DOHH2 (cell line): Measurements from ENCODE around the gene CARS2.

Source experiments
- CTCF ChIP-seq: fragments of 200-600 bp; sonication (generic); IDR thresholded peaks from one replicate; pipeline ENCODE4 v1.5.1; 2014; ENCODE audit warnings: antibody characterized with exemption, mild to moderate bottlenecking, low read depth, low read length; ENCODE audit not compliant: poor library complexity, severe bottlenecking
- EZH2phosphoT487 ChIP-seq: fragments of 200-600 bp; sonication (generic); IDR thresholded peaks from 2 replicates; pipeline ENCODE4 v1.6.1; 2017; ENCODE audit warnings: borderline replicate concordance, mild to moderate bottlenecking, antibody characterized with exemption, low read length, moderate library complexity, mixed read lengths

DNA sequence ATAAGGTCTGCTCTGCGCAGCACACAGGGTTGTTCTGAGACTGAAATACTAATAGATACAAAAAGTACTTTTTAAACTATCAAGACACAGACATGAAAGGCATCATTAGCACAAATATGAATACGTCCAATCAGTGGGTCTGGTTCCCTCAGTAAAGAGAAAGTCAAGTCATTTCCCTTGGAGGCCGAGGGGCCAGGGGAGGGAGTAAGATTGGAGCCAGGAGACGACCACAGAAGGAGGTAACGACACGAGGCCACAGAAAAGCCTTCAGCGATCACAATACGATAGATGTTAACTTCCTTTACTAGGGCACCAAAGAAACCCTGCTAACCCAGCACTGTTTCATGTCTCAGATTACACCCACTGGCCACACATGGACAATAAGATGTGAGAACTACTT lies 5.3 kb downstream of the CARS2 start:
- TF ChIP-seq CTCF (no peak), EZH2phosphoT487 (no peak)
